ENCODE results near the gene AIFM3. TPM values are rescaled to one million over a fixed set of nuclear protein-coding genes. Genes with fewer than 3 reads are reported as not detected.

AIFM3 gene
- total and polyA plus RNA-seq, 7 donors, result 0.25 to 0.77 (median 0.53) TPM

- no peak for TF ChIP-seq CTCF (IDR thresholded peaks at IDR 0.05)
- Histone ChIP-seq H3K27me3 (ENCODE audit: insufficient read depth in 3 of 3, low read length in 2 of 3) (no peaks in the 10 kb centered on the region), H3K9me3 (no peaks in the 10 kb centered on the region), H3K4me1 (no peaks in the 10 kb centered on the region), H3K4me3 (no peak overlapping the region), H3K36me3 (ENCODE audit: insufficient read depth in 1 of 2, low read depth in 1 of 2) (peaks cover 0 to 52% of the 10 kb centered on the region in 2 donors), H3K27ac (no peak overlapping the region)
- no peak for DNase-seq
- no peak for ATAC-seq
- intact Hi-C loops (cut with DNase I), result no loop called here
- WGBS, 3 donors, result 71 to 73% (median 72%) methylated on average over 10 of the region's 10 CpGs
Observed at GRCh38 chr22:21022507-21022906, 55.5 kb downstream of the AIFM3 start.

- Histone ChIP-seq H3K27ac (no peak overlapping the region), H3K36me3 (ENCODE audit: insufficient read depth in 1 of 2, low read depth in 1 of 2) (peaks cover 0 to 55% of the 10 kb centered on the region in 2 donors), H3K27me3 (ENCODE audit: insufficient read depth in 3 of 3, low read length in 2 of 3) (no peaks in the 10 kb centered on the region), H3K4me1 (no peaks in the 10 kb centered on the region), H3K9me3 (no peaks in the 10 kb centered on the region), H3K4me3 (no peak overlapping the region)
- no peak for TF ChIP-seq CTCF (IDR thresholded peaks at IDR 0.05)
- ATAC-seq (no peak), DNase-seq (no peak)
- intact Hi-C loops (cut with DNase I), result no loop called here
- WGBS, 3 donors, result 81 to 85% (median 83%) methylated on average over 12 to 13 of the region's 13 CpGs
Observed at GRCh38 chr22:21022955-21023614, 56.0 kb downstream of the AIFM3 start.

- H3K27me3 ChIP-seq (ENCODE audit: insufficient read depth in 3 of 3, low read length in 2 of 3), result peaks cover 0 to 2% (median 0%) of the 10 kb centered on the region in 3 donors
- no peak overlapping the region for H3K4me3 ChIP-seq
- no peak overlapping the region for H3K27ac ChIP-seq
- WGBS, 3 donors, result 74 to 79% (median 77%) methylated on average over 8 of the region's 8 CpGs
- H3K9me3 ChIP-seq, result no peaks in the 10 kb centered on the region
- H3K36me3 ChIP-seq (ENCODE audit: insufficient read depth in 1 of 2, low read depth in 1 of 2), result peaks cover 0 to 46% of the 10 kb centered on the region in 2 donors
- DNase-seq (no peak), ATAC-seq (no peak)
- no peak for TF ChIP-seq CTCF (IDR thresholded peaks at IDR 0.05)
- H3K4me1 ChIP-seq, result no peaks in the 10 kb centered on the region
- intact Hi-C loops (cut with DNase I), result no loop called here
Observed at GRCh38 chr22:21025266-21025665, 58.2 kb downstream of the AIFM3 start.

DNA sequence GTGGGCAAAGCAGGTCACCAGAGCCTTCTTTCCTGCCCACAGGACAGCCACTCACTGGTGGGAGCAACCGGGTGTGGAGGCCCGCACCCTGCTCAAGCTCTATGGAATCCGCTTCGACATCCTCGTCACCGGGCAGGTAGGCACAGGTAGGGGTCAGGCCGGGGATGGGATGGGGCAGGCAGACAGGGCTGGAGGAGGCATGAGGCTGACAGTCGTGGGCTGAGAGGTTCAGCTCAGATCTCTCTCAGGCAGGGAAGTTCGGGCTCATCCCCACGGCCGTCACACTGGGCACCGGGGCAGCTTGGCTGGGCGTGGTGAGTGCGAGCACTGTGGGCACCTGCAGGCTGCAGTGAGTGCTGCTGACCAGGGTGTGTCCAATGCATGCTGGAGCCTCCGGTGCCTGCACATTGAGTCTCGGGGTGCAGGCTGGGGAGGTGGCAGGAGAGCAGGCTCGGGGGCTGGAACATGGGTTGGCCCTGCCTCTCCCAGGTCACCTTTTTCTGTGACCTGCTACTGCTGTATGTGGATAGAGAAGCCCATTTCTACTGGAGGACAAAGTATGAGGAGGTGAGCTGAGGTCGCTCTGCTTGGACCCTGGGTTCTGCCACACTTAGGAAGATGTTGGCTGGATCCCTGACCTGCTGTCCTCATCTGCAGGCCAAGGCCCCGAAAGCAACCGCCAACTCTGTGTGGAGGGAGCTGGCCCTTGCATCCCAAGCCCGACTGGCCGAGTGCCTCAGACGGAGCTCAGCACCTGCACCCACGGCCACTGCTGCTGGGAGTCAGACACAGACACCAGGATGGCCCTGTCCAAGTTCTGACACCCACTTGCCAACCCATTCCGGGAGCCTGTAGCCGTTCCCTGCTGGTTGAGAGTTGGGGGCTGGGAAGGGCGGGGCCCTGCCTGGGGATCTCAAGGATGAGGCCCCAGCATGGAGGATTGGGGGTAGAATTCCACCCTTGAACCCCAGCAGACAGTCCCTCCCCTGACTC is 59.0 kb downstream of the AIFM3 start:
- H3K9me3 ChIP-seq, result no peaks in the 10 kb centered on the region
- peaks cover 0 to 46% of the 10 kb centered on the region in 2 donors for H3K36me3 ChIP-seq (ENCODE audit: insufficient read depth in 1 of 2, low read depth in 1 of 2)
- DNase-seq, result no peak
- 69 to 84% (median 71%) methylated on average over 26 to 27 of the region's 27 CpGs for WGBS, 3 donors
- intact Hi-C loops (cut with DNase I), result no loop called here
- no peak for TF ChIP-seq CTCF (IDR thresholded peaks at IDR 0.05)
- peaks cover 0 to 4% (median 2%) of the 10 kb centered on the region in 3 donors for H3K27me3 ChIP-seq (ENCODE audit: insufficient read depth in 3 of 3, low read length in 2 of 3)
- no peaks in the 10 kb centered on the region for H3K4me1 ChIP-seq
- H3K27ac ChIP-seq, result no peak overlapping the region
- no peak overlapping the region for H3K4me3 ChIP-seq
- no peak for ATAC-seq

Data from psoas muscle (tissue), 8 donors.